GM12892 (cell line): ENCODE data around the gene IP6K1.

Experiments
- POLR2A ChIP-seq: IDR thresholded peaks from 2 replicates; pipeline ENCODE4 v1.6.1; 2011; ENCODE audit warnings: low read depth, low read length, control low read depth
- POLR2AphosphoS5 ChIP-seq: IDR thresholded peaks from 2 replicates; pipeline ENCODE4 v1.6.1; 2011; ENCODE audit warnings: low read depth, low read length, control low read depth

- TF ChIP-seq POLR2A (no peak), POLR2AphosphoS5 (no peak)
Observed at GRCh38 chr3:49747792-49748480, 38.4 kb downstream of the IP6K1 start.
